NB4 (cell line): Measurements from ENCODE around the gene CTRB1.

ENCODE experiments used
- TF ChIP-seq, protein P1 (sequence below): IDR thresholded peaks from one replicate; pipeline ENCODE4 v1.5.1; 2012; ENCODE audit warnings: low read depth, low read length
- TF ChIP-seq, protein P2 (sequence below): IDR thresholded peaks from 2 replicates; pipeline ENCODE4 v1.6.1; 2011; ENCODE audit warnings: low read depth, low read length

DNA sequence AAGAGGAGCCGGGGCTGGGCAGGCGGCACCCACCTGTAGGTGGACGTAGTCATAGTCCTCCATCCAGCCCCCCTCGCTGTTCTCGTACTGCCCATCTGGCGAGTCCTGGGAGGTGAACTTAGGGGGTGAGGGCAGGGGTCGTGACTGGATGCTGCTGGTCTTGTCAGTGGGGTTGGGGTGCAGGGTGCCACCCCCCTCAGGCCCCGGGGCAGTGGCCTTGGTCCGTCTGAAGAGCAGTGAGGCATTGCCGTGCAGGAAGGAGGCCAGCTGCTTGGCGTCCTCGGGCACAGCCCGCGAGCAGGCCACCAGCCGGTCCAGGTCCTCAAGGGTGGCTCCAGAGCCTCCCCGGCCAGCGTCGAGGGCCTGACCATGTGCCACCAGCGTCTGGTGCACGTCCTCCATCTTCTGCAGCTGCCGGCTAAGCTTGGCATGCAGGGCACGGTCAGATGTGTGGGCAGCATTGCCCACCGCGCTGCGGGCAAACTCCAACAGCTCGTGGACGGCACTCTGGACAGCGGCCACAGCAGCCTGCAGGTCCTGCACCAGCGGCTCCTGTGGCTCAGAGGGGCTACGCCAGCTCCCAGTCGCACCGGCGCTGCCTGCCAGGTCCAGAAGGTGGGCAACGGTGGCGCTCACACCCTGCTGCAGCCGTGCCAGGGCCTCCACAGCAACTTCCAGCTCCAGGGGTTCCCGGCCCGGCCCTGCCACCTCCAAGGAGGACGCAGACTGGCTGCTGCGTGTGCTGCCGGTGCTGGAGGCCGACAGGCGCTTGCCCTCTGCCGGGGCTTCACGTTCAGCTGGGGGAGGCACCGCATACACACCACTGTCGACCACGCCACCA, 16.3 kb downstream of the CTRB1 start:
- TF ChIP-seq, protein P1, sequence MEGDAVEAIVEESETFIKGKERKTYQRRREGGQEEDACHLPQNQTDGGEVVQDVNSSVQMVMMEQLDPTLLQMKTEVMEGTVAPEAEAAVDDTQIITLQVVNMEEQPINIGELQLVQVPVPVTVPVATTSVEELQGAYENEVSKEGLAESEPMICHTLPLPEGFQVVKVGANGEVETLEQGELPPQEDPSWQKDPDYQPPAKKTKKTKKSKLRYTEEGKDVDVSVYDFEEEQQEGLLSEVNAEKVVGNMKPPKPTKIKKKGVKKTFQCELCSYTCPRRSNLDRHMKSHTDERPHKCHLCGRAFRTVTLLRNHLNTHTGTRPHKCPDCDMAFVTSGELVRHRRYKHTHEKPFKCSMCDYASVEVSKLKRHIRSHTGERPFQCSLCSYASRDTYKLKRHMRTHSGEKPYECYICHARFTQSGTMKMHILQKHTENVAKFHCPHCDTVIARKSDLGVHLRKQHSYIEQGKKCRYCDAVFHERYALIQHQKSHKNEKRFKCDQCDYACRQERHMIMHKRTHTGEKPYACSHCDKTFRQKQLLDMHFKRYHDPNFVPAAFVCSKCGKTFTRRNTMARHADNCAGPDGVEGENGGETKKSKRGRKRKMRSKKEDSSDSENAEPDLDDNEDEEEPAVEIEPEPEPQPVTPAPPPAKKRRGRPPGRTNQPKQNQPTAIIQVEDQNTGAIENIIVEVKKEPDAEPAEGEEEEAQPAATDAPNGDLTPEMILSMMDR, result no peak
- TF ChIP-seq, protein P2, sequence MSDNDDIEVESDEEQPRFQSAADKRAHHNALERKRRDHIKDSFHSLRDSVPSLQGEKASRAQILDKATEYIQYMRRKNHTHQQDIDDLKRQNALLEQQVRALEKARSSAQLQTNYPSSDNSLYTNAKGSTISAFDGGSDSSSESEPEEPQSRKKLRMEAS, result no peak
